ENCODE data around the gene RAPGEF3.

The RAPGEF3 gene

DNA sequence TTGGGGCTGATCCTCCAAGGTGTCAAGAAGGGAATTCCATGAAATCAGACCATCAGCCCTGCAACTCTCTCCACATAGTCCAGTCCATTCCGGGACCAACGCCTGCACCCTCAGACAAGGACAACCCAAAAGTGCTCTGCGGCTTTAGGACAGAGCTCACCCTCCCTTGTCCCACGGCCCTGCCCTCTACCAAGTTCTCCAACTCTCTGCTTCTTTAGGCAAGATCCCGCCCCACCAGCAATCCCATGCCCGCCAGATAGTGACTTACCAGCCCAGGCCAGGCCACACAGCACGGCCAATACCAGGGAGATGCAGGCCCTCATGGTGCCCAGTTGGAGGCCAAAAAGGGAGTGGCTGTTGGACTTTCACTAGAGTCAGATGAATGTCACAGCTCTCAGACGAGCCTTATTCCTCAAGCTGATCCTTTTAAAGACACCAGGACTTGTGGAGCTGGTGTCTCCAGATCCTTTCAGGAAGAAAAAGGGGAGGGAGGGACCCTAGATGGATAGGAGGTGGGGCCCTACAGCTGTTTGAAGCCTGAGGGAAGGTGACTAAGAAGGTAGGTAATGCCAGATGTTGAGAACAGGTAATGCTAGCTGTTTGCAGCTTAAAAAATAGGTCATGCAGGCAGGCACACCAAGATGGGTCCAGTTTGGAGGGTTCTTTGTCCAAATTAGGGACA lies 33.4 kb downstream of the RAPGEF3 start, which contains the start of gene ENDOU:
ENDOU (minus strand) TSS at position 400 of the 682 bp plus-strand sequence; CDS start at position 323, 77 bp downstream.
- TF ChIP-seq, protein P1, sequence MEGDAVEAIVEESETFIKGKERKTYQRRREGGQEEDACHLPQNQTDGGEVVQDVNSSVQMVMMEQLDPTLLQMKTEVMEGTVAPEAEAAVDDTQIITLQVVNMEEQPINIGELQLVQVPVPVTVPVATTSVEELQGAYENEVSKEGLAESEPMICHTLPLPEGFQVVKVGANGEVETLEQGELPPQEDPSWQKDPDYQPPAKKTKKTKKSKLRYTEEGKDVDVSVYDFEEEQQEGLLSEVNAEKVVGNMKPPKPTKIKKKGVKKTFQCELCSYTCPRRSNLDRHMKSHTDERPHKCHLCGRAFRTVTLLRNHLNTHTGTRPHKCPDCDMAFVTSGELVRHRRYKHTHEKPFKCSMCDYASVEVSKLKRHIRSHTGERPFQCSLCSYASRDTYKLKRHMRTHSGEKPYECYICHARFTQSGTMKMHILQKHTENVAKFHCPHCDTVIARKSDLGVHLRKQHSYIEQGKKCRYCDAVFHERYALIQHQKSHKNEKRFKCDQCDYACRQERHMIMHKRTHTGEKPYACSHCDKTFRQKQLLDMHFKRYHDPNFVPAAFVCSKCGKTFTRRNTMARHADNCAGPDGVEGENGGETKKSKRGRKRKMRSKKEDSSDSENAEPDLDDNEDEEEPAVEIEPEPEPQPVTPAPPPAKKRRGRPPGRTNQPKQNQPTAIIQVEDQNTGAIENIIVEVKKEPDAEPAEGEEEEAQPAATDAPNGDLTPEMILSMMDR (IDR thresholded peaks at IDR 0.05): no peak

DNA sequence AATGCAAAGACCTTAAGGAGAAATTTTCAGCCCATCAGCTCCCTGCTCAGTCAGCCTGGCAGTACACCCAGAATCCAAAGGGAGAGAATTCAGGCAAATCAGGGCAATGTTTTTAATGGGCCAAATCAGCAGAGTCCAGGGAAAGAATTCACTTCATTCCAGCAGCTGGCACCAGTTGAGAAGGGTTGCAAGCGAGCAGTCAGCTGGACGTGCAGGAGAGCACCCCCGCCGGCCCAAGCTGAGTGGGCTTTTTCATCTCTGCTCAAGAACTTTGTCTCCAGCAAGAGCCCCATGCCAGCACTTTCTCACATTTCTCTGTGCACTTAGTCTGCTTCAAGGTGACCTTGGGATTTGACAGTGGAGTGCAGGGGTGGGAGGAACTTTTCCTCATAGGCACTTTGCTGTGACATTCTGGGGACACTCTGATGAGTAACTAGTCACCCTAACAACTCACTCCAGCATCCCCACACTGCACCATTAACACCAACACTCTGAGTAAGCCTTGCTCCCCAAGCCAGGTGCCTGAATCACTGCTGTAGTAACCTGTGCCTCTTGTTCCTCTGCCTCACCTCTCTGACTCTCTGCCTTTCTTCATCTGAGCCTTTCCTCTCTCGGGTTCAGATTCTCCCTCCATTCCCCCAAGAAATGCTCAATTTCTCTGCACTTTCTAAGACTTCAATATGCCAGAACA lies 35.6 kb downstream of the RAPGEF3 start:
- TF ChIP-seq, protein P1 (IDR thresholded peaks at IDR 0.05): no peak

- TF ChIP-seq, protein P1 (IDR thresholded peaks at IDR 0.05): no peak
Measured at GRCh38 chr12:47722136-47722834, 36.4 kb downstream of the RAPGEF3 start.

GRCh38 chr12:47721431-47721973 lies 37.2 kb downstream of the RAPGEF3 start:
- TF ChIP-seq, protein P1 (IDR thresholded peaks at IDR 0.05): no peak

GRCh38 chr12:47718531-47718930 lies 40.1 kb downstream of the RAPGEF3 start:
- TF ChIP-seq, protein P1 (IDR thresholded peaks at IDR 0.05): no peak

GRCh38 chr12:47717443-47718193 lies 41.1 kb downstream of the RAPGEF3 start:
- TF ChIP-seq, protein P1 (IDR thresholded peaks at IDR 0.05): peak; percentile 93

- TF ChIP-seq, protein P1 (IDR thresholded peaks at IDR 0.05): no peak
Measured at GRCh38 chr12:47717046-47717442, 41.6 kb downstream of the RAPGEF3 start.
